GM12801 (cell line): ENCODE measurements around the gene LDB3.

Experiments used
- TF ChIP-seq, protein P1 (sequence below): IDR thresholded peaks from one replicate; pipeline ENCODE4 v1.5.1; 2011; ENCODE audit warnings: control low read depth; ENCODE audit not compliant: insufficient read length; ENCODE audit errors: extremely low read depth

LDB3 gene

DNA sequence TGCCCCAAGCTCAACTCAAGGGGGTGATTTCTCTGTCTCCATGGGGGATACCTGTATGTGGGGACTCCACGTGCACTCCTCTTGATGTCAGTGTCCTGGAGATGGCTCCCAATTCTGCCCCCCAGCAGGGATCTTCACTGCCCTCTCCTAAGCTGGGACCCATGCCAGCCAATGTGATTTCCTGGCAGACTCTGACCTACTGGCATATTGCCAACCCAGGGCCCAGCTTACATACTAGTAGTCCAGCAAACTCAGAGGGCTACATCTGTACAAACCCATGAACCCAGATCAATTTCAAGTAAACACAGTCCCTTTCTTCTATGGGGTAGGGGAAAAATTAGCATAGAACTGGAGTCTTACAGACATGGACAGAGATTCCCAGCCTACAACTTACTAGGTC, 61.9 kb downstream of the LDB3 start:
- TF ChIP-seq, protein P1, sequence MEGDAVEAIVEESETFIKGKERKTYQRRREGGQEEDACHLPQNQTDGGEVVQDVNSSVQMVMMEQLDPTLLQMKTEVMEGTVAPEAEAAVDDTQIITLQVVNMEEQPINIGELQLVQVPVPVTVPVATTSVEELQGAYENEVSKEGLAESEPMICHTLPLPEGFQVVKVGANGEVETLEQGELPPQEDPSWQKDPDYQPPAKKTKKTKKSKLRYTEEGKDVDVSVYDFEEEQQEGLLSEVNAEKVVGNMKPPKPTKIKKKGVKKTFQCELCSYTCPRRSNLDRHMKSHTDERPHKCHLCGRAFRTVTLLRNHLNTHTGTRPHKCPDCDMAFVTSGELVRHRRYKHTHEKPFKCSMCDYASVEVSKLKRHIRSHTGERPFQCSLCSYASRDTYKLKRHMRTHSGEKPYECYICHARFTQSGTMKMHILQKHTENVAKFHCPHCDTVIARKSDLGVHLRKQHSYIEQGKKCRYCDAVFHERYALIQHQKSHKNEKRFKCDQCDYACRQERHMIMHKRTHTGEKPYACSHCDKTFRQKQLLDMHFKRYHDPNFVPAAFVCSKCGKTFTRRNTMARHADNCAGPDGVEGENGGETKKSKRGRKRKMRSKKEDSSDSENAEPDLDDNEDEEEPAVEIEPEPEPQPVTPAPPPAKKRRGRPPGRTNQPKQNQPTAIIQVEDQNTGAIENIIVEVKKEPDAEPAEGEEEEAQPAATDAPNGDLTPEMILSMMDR: no peak

DNA sequence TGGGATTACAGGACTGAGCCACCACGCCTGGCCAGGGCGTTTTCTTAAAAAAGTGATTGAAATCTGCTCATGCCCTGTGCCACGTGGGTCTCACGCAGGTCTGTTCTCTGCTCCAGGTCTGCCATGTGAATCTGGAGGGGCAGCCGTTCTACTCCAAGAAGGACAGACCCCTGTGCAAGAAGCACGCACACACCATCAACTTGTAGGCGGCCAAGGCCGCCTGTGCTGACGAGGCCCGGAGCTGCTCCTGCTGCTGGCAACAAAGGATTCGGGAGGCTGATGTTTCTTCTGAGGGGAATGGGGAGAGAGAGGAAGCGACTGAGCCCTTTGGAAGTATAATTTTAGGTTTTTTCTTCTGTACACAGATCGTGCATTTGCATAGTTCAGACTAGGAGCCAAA, 64.5 kb downstream of the LDB3 start:
- TF ChIP-seq, protein P1: no peak

DNA sequence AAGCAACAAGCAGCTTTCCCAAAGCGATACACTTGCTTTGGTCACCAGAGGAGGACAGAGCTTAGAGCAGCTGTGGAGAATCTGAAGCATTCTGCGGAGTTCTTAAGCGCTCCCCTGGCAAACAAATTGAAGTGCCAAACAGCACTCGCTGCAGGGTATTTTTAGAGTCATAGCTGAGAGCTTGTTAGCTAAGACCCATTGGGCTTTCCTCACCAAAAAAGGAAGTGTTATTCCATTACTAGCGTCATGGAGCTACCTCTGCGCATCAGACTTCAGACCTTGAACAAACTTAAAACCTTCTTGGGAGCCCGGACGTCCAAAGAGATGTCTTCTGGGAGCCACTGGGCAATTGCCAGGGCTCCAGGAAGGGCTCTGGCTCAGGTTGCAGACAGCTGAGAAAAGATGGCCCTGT, 65.0 kb downstream of the LDB3 start:
- TF ChIP-seq, protein P1: no peak

DNA sequence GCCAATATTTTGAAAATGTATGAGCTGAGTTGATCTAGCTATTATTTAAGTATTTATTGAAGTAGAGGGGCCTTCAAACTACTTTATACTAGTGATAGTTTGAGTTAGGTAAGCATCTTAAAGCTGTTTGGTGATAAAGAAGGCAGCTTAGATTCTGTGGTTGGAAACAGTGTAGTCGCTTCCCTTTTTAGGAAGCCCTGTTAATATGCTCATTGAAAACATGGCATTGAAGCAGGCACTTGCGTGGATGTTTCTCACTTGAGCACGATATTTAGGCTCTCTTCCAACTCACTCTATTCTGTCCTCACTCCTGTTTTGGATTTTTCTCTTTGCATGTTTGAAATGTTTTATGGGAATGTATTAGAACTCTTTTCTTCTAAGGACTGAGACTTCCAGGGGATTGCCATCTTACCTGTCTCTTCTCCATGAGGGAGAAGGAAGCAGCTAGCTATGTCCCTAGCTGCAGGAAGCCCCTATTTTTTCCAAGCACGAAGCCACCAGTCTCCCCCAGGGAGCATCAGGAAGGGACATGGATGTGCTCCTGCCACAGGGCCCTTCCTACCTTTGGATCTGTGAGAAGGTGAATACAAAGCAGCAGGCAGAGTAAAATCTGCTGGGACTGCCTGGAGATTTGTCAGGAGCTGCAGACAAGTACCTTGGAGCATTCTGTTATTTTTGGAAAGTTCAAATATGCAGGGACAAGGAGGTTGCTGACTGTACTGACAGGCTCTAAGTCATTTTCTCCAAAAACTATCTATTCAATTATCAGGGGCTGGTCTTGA, 66.1 kb downstream of the LDB3 start:
- TF ChIP-seq, protein P1: no peak

DNA sequence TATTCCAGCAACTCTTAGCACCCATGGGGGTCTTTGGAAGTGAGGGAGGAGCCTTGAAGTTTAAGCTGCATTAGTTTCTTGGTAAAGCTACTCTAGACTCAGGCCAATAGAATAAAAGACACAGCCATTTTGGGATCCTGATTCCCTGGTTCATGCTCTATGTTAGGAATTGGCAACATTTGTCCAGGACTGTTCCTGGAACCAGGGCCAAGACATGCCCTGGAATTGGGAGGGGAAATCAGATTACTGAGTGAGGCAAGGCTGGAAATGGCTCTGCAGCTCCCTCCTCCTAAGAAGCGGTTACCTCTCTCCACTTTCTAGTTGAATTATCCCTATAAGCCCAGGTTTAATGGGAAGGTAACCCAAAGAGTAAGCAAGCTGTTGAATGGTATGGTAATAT, 73.9 kb downstream of the LDB3 start:
- TF ChIP-seq, protein P1: no peak

DNA sequence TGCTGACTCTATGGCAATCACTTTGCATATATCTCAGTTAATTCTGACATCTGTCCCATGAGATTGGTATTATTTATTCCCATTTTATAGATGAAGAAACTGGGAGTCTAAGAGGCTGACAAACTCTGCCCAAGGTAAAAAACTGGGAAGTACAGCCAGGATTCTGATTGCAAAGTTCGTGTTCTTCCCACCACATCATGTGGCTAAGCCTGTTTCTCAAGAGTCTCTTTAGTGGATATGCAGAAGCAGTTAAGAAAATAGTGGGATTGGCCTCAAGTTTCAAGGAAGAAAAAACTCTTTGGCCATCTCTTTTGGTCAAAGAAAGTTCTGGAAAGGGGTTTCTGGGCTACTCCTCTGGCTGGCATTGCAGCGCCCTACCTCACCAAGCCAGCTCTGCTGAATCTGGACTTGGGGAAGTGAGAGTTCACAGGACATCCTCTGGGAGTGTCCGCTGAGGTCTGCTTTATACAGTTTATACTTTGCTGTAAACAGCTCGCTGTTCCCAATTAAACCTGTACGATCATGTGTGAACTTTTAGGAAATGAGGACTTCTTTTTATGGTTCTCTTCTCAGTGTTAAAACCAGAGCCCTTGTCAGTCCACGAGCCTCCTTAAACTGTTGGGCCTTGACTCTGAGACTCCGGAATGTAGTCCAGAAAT, 75.9 kb downstream of the LDB3 start:
- TF ChIP-seq, protein P1: no peak

DNA sequence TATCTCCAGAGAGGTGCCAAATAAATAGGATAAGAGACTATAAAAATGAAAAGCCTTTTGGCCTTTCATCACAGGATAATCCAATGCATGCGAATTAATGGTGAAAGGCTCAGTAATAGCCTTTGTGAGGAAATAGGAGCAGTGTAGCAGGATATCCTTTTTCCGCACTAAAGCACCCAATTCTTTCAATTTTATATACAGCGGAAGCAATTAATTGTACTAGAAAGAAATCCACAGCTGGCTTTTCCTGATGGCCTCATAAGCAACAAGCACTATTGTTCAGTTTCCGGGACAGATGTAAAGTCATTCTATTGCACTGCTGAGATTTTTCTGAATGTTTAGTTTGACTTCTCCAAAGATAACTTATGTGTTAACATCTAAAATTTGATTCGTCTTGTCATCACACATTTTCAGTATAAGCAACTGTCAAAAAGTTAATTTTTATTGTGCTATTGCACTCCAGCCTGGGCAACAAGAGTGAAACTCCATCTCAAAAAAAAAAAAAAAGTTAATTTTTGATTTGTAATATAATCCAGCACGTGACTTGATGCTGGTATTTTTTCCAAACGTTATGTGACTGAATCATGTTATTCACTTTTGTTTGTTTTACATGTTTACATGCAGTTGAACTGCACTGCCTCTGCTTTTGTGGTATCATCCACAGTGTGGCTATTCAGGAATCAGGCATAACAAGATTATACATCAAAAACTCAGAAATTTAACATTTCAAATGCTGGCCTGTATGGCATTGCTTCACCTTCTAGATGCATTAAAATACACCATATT, 79.7 kb downstream of the LDB3 start:
- TF ChIP-seq, protein P1: no peak
